AG09319 (cell line): ENCODE results near the gene ISY1.
"Not testable (repeated sequence)": the region's sequence is repeated elsewhere in the genome, so short reads cannot be mapped to it uniquely, and the experiment has no call there.

ENCODE experiments used
- DNase-seq: peaks from one replicate; pipeline ENCODE4 v3.0.0-alpha.2; 2010; ENCODE audit warnings: low read depth; ENCODE audit errors: extremely low read depth
- TF ChIP-seq, protein P1 (sequence below): IDR thresholded peaks from 2 replicates; pipeline ENCODE4 v1.5.1; 2011; ENCODE audit warnings: low read depth, mild to moderate bottlenecking, inconsistent platforms, low read length, moderate library complexity

The ISY1 gene

DNA sequence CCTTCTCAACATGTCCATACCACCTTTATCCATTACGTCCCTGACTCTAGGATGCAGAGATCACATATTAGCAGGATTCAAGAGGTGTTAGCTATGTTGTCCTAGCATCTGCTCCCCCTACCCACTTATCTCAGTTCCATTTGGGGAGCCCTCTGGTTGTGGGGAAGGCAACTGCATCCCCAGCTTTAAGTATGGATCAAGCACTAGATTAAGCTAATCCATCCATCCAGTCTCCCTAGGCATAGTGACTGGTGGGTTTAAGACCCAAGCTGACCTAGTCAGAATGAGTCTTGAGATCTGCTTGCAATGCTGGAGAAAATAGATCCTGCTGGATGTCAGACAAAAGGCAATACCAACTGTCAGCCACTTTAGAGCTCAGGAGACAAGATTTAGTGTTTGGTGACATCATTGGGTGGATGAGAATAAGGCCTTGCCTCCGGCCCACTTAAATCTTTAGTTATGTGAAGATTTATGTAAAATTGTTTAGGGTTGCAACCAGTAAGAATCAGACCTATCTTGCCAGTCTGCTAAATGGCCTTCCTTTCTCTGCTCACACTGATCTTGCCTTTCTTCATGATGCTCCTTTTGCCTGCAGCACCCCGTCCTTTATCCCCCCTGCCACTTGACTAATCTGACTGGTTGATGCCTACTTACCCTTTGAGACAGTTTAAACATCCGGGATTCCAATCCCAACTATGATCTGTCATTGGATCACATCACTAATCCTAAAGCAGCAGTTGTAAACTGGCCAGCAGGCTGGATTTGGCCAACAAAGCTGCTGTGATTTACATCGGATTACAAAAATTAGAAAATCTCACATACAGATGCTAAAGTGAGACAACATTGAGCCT lies 2.1 kb upstream of the ISY1 start:
- TF ChIP-seq, protein P1, sequence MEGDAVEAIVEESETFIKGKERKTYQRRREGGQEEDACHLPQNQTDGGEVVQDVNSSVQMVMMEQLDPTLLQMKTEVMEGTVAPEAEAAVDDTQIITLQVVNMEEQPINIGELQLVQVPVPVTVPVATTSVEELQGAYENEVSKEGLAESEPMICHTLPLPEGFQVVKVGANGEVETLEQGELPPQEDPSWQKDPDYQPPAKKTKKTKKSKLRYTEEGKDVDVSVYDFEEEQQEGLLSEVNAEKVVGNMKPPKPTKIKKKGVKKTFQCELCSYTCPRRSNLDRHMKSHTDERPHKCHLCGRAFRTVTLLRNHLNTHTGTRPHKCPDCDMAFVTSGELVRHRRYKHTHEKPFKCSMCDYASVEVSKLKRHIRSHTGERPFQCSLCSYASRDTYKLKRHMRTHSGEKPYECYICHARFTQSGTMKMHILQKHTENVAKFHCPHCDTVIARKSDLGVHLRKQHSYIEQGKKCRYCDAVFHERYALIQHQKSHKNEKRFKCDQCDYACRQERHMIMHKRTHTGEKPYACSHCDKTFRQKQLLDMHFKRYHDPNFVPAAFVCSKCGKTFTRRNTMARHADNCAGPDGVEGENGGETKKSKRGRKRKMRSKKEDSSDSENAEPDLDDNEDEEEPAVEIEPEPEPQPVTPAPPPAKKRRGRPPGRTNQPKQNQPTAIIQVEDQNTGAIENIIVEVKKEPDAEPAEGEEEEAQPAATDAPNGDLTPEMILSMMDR, result peak; percentile 15
- DNase-seq, result no peak

DNA sequence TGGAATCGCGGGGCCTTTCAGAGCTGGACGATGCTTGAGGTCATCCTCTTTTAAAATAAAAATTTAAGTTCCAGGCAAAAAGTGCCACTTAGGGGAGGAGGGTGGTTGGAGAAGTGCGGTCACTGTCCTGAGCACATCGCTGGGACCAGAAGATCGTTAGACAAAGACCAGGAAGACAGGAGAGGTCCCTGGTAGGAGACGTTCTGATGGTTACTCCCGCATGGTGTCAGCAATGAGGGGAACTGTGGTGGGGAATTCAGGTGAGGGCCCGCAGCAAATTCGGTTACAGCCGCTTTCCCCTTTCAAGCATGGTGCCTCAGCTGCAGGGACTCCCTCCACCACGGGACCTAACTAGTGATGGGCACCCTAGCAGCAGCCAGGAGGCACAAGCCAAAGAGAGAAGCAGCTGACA lies 1.0 kb upstream of the ISY1 start:
- no peak for DNase-seq
- TF ChIP-seq, protein P1, result no peak; the same call in 1 of the 2 replicates

DNA sequence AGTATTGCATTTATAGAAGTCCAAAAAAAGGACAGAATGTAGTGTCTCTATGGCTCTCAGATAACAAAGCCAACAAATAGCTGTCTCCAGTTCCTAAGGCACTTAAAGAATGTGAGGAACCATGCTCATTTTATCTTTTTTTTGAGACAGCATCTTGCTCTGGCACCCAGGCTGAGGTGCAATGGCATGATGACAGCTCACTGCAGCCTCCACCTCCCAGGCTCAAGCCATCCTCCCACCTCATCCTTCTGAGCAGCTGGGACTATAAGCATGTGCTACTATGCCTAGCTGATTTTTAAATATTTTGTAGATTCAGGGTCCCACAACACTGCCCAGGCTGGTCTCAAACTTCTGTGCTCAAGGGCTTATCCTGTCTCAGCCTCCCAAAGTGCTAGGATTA lies 16.1 kb downstream of the ISY1 start:
- no peak for DNase-seq
- TF ChIP-seq, protein P1, result no peak

DNA sequence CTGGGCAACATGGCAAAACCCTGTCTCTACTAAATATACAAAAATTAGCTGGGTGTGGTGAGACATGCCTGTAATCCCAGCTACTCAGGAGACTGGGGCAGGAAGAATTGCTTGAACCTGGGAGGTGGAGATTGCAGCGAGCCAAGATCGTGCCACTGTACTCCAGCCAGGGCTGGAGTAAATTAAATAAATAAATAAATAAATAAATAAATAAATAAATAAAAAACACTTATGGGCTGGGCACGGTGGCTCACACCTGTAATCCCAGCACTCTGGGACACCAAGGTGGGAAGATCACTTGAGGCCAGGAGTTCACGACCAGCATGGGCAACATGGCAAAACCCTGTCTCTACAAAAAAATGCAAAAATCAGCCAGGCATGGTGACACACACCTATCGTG lies 19.9 kb downstream of the ISY1 start:
- not testable (repeated sequence) for DNase-seq

DNA sequence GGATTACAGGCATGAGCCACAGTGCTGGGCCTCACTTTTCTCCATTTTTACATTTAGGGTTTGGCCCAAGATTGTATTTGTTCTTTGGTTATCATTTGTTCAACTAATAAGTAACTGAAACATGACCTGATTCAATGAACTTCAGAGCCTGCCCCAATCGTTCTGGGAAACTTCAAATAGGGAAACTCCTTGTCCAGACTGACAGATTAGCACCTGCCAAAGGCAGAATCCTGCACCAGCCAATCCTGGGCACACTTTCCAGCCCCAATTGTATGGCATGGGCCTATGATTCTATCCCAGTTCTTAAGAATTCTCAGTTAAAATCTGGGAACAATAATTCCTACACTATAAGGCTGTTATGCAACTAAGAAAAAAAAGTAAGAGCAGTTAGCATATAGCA lies 21.0 kb downstream of the ISY1 start:
- TF ChIP-seq, protein P1, result no peak
- no peak for DNase-seq

DNA sequence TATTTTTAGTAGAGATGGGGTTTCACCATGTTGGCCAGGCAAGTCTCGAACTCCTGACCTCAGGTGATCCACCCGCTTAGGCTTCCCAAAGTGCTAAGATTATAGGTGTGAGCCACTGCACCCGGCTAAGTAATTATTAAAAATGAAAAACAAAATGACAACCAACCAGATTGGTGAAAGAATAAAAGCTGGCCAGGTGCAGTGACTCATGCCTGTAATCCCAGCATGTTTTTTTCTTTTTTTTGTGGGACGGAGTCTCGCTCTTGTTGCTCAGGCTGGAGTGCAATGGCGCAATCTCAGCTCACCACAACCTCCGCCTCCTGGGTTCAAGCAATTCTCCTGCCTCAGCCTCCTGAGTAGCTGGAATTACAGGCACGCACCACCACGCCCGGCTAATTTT lies 24.6 kb downstream of the ISY1 start:
- not testable (repeated sequence) for DNase-seq

DNA sequence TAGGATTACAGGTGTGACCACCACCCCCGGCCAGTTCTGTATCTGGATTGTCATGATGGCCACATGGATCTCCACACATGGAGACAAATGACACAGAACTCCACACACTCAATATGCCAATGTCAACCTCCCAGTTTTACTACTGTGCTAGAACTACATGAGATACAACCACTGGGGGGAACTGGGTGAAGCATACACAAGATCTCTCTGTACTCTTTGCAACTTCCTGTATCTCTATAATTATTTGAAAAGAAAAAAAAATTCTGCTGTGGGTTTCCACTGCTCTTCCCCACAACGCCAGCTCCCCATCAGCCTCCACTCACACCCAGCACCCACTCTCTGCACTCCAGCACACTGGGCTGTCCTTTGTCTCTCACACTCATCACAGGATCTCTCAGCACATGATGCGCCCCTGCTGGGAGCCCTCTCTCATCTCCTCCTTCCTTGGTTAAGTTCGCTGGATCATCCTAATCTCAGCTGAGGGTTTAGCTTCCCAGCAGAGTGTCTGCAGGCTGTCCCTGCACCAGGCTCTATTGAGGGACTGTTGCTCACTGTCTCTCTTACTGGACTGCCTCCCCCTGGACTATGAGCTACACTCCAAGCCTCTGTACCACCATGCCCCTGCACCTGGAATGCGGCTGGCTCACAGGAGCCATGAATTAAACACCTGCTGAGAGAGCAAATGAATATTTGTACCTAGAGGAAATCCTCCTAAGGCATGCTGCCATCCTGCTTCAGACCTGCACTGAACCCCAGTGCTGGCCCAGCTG lies 28.6 kb downstream of the ISY1 start:
- DNase-seq, result no peak
- TF ChIP-seq, protein P1, result no peak

DNA sequence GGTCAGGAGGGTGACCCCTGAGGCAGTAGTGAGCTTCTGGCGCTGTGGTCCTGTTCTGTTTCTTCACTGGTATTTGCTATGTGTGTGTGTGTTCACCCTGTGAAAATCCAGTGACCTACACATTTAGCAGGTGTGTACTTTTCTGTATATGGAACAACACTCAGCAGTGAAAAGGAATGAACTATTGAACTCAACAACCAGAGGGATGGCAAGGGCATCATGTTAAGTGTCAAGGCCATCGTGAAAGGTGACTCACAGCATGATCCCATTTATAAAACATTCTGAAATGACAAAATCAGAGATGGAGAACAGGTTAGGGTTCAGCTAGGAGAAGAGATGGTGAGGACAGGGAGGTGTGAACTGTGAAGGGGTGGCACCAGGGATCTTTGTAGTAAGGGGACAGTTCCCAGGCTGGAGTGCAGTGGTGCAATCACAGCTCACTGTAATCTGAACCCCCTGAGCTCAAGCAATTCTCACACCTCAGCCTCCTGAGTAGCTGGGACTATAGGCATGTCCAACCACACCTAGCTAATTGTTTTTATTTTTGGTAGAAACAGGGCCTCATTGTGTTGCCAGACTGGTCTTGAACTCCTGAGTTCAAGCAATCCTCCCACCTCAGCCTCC lies 29.3 kb downstream of the ISY1 start:
- DNase-seq, result no peak
- TF ChIP-seq, protein P1, result no peak
